Stimulated activated CD4-positive, alpha-beta T cell treated with anti-CD3 and anti-CD28 coated beads, Interleukin-4, amount 100 ng/mL, for 4 hours (primary cell): ENCODE measurements around the gene PDE6B.
A peak's percentile ranks its signal among the peaks of the same experiment; 100 is the strongest.

Experiments
- DNase-seq, 2 experiments: peaks; one replicate each; pipeline ENCODE4 v3.0.0-alpha.2; 2020

Gene PDE6B

GRCh38 chr4:601612-602558 is 23.5 kb upstream of the PDE6B start:
- no peak for DNase-seq

- peak; percentile 41 to 55 for DNase-seq
Observed at GRCh38 chr4:602559-602942, 22.8 kb upstream of the PDE6B start.

GRCh38 chr4:604131-604530 is 21.2 kb upstream of the PDE6B start:
- DNase-seq: no peak

GRCh38 chr4:605702-606425 is 19.5 kb upstream of the PDE6B start:
- DNase-seq: no peak

- DNase-seq: no peak
Observed at GRCh38 chr4:608236-608635, 17.1 kb upstream of the PDE6B start.

GRCh38 chr4:609400-610050 is 15.8 kb upstream of the PDE6B start:
- no peak for DNase-seq

- DNase-seq: no peak
Observed at GRCh38 chr4:610411-611261, 14.7 kb upstream of the PDE6B start.

- DNase-seq: no peak
Observed at GRCh38 chr4:612052-612748, 13.2 kb upstream of the PDE6B start.

- DNase-seq: no peak
Observed at GRCh38 chr4:612749-613125, 12.6 kb upstream of the PDE6B start.

- no peak for DNase-seq
Observed at GRCh38 chr4:613126-613525, 12.2 kb upstream of the PDE6B start.

GRCh38 chr4:616091-616490 is 9.3 kb upstream of the PDE6B start:
- DNase-seq: no peak

GRCh38 chr4:616911-617643 is 8.3 kb upstream of the PDE6B start:
- no peak for DNase-seq

- no peak for DNase-seq
Observed at GRCh38 chr4:617644-618641, 7.4 kb upstream of the PDE6B start.

- no peak for DNase-seq
Observed at GRCh38 chr4:620201-620600, 5.2 kb upstream of the PDE6B start.

- no peak for DNase-seq
Observed at GRCh38 chr4:620851-621261, 4.5 kb upstream of the PDE6B start.

- no peak for DNase-seq
Observed at GRCh38 chr4:621296-622070, 3.9 kb upstream of the PDE6B start.

- DNase-seq: no peak
Observed at GRCh38 chr4:622071-622995, 3.0 kb upstream of the PDE6B start.
